Loucy (cell line): Measurements from ENCODE around the gene RBM8A.

Source experiments
- EZH2phosphoT487 ChIP-seq: fragments of 200-600 bp; IDR thresholded peaks from 2 replicates; pipeline ENCODE4 v1.6.1; 2018; ENCODE audit warnings: antibody characterized with exemption, mild to moderate bottlenecking, moderate library complexity, borderline replicate concordance
- TF ChIP-seq, protein P1 (sequence below): fragments of 200-600 bp; sonication (generic); conservative IDR thresholded peaks from 2 replicates; pipeline ENCODE4 v1.5.1; 2014; ENCODE audit warnings: mild to moderate bottlenecking, antibody characterized with exemption, low read length

DNA sequence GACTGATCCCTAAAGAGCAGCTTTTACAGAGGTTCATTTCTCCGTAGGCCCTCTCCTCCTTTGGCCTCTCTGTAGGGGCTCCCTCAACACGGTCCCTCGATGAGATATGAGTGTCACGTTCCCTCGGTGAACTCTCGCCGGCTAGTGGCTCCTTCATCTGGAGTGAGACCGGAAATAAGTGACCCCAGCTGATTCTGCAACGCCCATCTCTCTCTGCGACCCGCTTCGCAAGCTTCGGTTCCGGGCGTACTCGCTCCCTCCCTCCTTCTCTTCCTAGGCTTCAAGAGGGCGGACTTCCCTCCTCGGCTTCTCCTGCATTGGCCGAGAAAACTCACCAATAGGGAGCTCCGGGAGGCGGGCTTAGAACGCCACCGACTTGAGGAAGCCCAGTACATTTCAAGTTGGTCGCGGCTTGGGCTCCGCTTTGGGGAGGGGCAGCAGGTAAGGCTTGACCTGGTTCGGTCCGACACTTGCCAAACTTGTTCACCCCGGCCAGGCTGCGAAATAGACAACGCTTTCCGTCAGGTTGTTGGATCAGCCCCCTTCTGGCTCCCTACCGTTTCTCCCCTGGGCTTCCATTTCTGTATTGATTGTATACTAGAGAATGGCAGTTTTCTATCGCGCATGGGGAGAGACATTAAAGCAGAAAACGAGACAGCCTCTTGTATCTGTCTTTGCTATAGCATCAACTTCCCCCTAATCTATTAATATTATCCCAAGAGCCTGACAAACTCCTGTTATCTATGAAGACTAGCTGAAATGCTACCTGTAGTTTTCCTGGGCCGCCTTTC is 37.2 kb upstream of the RBM8A start, which contains the start of the genes ANKRD34A and POLR3GL:
- TF ChIP-seq, protein P1, sequence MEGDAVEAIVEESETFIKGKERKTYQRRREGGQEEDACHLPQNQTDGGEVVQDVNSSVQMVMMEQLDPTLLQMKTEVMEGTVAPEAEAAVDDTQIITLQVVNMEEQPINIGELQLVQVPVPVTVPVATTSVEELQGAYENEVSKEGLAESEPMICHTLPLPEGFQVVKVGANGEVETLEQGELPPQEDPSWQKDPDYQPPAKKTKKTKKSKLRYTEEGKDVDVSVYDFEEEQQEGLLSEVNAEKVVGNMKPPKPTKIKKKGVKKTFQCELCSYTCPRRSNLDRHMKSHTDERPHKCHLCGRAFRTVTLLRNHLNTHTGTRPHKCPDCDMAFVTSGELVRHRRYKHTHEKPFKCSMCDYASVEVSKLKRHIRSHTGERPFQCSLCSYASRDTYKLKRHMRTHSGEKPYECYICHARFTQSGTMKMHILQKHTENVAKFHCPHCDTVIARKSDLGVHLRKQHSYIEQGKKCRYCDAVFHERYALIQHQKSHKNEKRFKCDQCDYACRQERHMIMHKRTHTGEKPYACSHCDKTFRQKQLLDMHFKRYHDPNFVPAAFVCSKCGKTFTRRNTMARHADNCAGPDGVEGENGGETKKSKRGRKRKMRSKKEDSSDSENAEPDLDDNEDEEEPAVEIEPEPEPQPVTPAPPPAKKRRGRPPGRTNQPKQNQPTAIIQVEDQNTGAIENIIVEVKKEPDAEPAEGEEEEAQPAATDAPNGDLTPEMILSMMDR = no peak
- no peak for TF ChIP-seq EZH2phosphoT487
